ENCODE results near the gene BAG3.

BAG3 gene

DNA sequence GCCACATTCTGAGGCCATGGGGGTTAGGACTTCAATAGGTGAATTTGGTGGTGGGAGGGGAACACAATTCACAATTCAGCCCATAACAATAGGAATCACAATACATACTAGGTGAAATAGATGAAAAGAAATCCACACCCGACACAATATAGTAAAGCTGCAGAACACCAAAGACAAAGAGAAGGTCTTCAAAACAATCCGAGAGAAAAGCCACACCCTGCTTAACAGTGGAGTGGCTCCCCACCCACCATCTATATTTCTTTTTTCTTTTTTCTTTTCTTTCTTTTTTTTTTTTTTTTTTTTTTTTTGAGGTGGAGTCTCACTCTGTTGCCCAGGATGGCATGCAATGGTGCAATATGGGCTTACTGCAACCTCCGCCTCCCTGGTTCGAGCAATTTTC lies 39.7 kb upstream of the BAG3 start:
- no peak for TF ChIP-seq TAF1 (IDR thresholded peaks at IDR 0.05; ENCODE audit: borderline replicate concordance, insufficient read depth, low read length)
- TF ChIP-seq, protein P1, sequence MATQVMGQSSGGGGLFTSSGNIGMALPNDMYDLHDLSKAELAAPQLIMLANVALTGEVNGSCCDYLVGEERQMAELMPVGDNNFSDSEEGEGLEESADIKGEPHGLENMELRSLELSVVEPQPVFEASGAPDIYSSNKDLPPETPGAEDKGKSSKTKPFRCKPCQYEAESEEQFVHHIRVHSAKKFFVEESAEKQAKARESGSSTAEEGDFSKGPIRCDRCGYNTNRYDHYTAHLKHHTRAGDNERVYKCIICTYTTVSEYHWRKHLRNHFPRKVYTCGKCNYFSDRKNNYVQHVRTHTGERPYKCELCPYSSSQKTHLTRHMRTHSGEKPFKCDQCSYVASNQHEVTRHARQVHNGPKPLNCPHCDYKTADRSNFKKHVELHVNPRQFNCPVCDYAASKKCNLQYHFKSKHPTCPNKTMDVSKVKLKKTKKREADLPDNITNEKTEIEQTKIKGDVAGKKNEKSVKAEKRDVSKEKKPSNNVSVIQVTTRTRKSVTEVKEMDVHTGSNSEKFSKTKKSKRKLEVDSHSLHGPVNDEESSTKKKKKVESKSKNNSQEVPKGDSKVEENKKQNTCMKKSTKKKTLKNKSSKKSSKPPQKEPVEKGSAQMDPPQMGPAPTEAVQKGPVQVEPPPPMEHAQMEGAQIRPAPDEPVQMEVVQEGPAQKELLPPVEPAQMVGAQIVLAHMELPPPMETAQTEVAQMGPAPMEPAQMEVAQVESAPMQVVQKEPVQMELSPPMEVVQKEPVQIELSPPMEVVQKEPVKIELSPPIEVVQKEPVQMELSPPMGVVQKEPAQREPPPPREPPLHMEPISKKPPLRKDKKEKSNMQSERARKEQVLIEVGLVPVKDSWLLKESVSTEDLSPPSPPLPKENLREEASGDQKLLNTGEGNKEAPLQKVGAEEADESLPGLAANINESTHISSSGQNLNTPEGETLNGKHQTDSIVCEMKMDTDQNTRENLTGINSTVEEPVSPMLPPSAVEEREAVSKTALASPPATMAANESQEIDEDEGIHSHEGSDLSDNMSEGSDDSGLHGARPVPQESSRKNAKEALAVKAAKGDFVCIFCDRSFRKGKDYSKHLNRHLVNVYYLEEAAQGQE (IDR thresholded peaks at IDR 0.05; ENCODE audit: insufficient read depth in 1 of 2, low read depth in 2 of 2, low read length in 2 of 2): no peak
- TF ChIP-seq SIN3A (IDR thresholded peaks at IDR 0.05; ENCODE audit: borderline replicate concordance, insufficient read depth, low read length): no peak
- TF ChIP-seq FOXP2 (optimal IDR thresholded peaks at IDR 0.05; ENCODE audit: borderline replicate concordance, extremely low read depth, extremely low read length, insufficient read depth): no peak
- TF ChIP-seq POLR2AphosphoS5 (IDR thresholded peaks at IDR 0.05; ENCODE audit: low read depth, low read length): no peak

DNA sequence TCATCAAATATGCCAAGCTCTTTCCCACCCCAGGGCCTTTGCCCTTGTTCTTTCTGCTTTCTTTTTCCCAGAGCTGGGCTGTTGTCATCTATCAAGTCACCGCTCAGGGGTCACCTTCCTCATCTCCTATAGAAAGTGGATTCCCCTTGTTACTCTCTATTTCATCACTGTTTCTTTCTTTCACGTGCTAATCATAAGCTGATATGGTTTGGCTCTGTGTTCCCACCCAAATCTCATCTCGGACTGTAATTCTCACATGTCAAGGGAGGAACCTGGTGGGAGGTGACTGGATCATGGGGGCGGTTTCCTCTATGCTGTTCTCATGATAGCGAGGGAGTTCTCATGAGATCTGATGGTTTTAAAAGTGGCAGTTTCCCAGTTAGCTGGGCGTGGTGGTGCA lies 37.4 kb upstream of the BAG3 start:
- no peak for TF ChIP-seq FOXP2 (optimal IDR thresholded peaks at IDR 0.05; ENCODE audit: borderline replicate concordance, extremely low read depth, extremely low read length, insufficient read depth)

DNA sequence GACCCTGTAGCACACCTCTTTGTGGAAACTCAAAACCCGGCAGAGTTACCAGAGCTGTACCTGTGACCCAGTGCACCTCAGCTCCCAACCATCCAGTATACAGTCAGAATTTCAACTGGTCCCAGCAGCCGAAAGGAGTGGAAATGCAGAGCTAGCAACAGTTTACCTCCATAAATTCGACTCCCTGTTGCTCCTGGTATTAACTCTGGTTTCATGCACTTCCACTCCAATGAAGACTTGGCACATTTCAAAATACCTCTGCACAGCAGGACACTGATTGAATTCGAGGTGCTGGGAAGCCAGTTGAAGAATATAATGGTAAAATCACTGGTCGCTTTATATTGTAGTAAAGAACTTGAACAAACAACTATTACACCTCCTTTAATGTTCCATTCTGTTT lies 36.5 kb upstream of the BAG3 start:
- TF ChIP-seq FOXP2 (optimal IDR thresholded peaks at IDR 0.05; ENCODE audit: borderline replicate concordance, extremely low read depth, extremely low read length, insufficient read depth) (no peak), SIN3A (IDR thresholded peaks at IDR 0.05; ENCODE audit: borderline replicate concordance, insufficient read depth, low read length) (no peak), TAF1 (IDR thresholded peaks at IDR 0.05; ENCODE audit: borderline replicate concordance, insufficient read depth, low read length) (no peak), POLR2AphosphoS5 (IDR thresholded peaks at IDR 0.05; ENCODE audit: low read depth, low read length) (no peak)
- TF ChIP-seq, protein P1 (IDR thresholded peaks at IDR 0.05; ENCODE audit: insufficient read depth in 1 of 2, low read depth in 2 of 2, low read length in 2 of 2): no peak

DNA sequence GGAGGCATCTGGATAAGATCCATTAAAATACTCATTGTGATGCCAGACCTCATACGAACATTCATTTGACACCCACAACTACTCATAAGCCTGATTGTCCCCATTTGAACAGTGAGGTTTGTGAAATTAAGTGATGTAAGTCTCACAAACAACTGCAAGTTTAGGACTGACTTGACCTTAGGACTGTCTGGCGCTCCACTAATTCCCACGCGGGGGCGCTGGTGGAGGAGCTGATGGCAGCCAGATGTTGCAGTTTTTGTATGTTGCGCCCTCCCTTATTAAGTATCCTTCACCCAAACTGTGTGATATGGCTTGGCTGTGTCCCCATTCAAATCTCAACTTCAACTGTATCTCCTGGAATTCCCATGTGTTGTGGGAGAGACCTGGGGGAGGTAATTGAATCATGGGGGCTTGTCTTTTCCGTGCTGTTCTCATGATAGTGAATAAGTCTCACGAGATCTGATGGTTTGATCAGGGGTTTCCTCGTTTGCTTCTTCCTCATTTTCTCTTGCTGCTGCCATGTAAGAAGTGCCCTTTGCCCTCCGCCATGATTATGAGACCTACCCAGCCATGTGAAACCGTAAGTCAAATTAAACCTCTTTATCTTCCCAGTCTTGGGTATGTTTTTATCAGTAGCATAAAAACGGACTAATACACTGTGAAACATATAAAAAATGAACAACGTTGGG lies 34.2 kb upstream of the BAG3 start:
- TF ChIP-seq POLR2AphosphoS5 (IDR thresholded peaks at IDR 0.05; ENCODE audit: low read depth, low read length): no peak
- TF ChIP-seq TAF1 (IDR thresholded peaks at IDR 0.05; ENCODE audit: borderline replicate concordance, insufficient read depth, low read length): no peak
- no peak for TF ChIP-seq FOXP2 (optimal IDR thresholded peaks at IDR 0.05; ENCODE audit: borderline replicate concordance, extremely low read depth, extremely low read length, insufficient read depth)
- TF ChIP-seq, protein P1 (IDR thresholded peaks at IDR 0.05; ENCODE audit: insufficient read depth in 1 of 2, low read depth in 2 of 2, low read length in 2 of 2): no peak
- no peak for TF ChIP-seq SIN3A (IDR thresholded peaks at IDR 0.05; ENCODE audit: borderline replicate concordance, insufficient read depth, low read length)

DNA sequence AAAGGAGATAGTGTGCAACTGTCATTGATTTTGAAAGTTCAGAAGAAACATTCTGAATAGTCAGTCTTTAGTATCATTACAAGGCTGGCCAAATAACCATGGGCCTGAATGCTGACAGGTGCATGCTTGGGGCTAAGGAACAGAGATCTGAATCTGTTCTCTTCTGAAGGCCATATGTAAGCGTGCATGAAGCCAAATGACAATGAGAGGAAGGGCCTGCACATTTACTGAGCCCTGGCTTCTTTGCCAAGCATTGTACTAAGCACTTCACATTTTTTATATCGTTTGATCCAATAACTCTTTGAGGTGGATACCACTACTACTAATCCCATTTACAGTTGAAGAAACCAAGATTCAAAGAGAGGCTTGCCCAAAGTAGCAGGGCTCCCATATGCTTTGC lies 32.0 kb upstream of the BAG3 start:
- TF ChIP-seq POLR2AphosphoS5 (IDR thresholded peaks at IDR 0.05; ENCODE audit: low read depth, low read length) (no peak), TAF1 (IDR thresholded peaks at IDR 0.05; ENCODE audit: borderline replicate concordance, insufficient read depth, low read length) (no peak), FOXP2 (optimal IDR thresholded peaks at IDR 0.05; ENCODE audit: borderline replicate concordance, extremely low read depth, extremely low read length, insufficient read depth) (no peak)
- TF ChIP-seq, protein P1 (IDR thresholded peaks at IDR 0.05; ENCODE audit: insufficient read depth in 1 of 2, low read depth in 2 of 2, low read length in 2 of 2): no peak
